ENCODE data around the gene CDKL2.
A peak's percentile ranks its signal among the peaks of the same experiment; 100 is the strongest.
"Not testable (repeated sequence)": the region's sequence is repeated elsewhere in the genome, so short reads cannot be mapped to it uniquely, and the experiment has no call there.

The CDKL2 gene
- 0.48 to 1.3 reads per million in 2 donors for total RNA-seq

DNA sequence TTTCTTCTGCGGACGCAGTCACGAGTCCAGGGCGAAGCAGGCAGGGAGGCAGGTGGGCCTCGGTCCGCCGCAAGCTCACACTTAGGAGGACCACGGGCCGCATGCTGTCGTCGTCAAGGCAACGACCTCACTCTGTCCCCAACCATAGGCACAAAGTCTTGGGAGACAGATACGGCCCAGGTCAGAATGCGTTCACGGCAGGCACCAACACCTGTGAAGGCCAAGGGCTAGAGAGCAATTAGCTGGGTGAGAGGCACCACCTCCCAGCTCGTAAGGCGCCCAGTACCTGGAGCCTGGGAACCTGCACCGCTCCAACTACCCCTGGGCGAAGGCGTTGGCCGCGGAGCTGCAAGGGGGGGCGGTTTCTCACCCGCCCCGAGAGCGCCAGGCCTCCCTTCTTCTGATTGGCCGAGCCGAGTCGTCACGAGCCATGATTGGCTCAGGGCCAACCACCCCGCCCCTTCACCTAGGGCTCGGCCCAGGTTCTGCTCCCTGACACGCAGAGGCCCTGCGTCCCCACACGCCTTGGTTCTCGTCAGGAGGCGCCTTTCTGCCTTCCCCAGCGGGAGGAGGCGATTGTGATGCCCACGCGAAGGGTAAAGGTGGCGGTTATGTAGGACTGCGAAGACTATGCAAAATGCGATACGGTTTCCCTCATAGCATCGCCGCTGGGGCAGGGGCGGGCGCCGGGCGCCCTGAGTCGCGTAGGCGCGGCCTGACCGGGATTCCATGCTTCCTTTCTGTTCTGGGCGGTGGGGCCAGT lies at the start of gene CDKL2:
Gene CDKL2 (minus strand): TSS at position 355 of the 763 bp plus-strand sequence. CDS start 4,540 bp downstream, outside the sequence.
- peak; percentile 91 for DNase-seq

DNA sequence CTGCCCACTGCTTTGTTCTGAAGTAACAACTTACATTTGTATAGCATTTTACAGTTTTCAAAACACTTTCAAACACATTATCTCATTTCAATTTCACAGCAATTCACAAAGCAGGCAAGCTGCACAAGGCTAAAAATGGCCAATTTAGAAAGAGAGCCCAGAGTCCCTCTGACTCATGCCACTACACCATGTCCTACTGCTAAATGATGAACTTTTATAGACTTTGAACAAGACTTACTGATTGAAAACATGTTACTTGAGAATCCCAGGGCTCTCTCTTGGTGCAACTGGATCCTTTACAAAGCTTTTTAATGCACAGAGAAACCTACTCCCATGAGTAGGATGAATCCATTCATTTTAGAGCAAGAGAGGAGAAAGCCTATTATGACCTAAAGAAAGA lies 48.6 kb upstream of the CDKL2 start:
- no peak for DNase-seq

- DNase-seq = no peak
These were observed 48.1 kb upstream of the CDKL2 start for GRCh38 chr4:75678473-75678872.

DNA sequence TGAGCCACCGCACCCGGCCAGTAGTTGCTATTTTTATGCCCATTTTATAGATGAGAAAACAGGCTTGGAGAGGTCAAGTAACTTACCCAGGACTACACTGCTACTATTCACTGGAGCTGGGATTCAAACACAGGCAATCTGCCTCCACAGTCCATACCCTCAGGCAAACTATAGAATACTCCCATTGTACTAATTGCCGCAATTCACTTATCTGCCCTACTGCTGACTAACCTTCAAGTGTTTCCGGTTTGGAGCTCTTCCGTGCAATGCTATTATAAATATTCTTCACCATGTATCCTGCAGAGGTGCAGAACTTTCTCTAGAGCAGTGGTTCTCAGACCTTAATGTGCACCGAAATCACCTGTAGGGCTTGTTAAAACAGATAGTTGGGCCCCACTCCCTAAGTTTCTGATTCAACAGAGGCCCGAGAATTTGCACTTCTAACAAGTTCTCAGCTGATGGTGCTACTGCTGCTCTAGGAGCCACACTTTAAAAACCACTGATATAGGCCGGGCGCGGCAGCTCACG lies 44.7 kb upstream of the CDKL2 start:
- DNase-seq = no peak

GRCh38 chr4:75673959-75674328 lies 43.6 kb upstream of the CDKL2 start:
- DNase-seq = no peak

- peak; percentile 94 for DNase-seq
These were observed 43.0 kb upstream of the CDKL2 start, which contains the start of gene G3BP2 for GRCh38 chr4:75673027-75673958. Gene G3BP2, minus strand, starts transcription at chr4:75673411. Its CDS starts 11,386 bp downstream, at chr4:75662025.

DNA sequence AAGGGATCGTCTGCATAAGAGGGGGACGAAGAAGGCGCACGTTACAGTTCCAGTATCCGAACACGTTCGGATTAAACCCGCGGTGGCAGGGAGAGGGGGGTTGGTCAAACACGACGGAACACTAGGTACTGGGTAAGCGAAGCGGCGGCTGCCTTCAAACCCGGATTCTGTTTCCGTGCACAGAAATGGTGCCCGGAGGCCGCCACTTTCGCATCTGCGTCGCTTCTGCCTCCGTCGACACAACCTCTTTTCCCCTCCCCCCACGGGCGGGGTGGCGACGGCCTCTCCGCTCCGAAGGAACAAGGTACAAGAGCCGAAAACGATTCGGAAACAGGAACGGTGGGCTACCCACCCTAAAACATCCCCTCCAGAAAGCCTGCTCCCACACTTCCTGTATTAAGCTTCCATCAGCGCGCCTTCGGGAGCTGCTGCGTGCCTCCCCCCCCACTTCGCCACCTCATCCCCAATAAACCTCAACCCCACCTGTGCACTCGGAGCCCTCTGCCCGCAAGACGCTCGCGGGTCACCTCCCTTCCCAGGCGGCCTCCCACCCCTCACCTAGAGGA lies 42.2 kb upstream of the CDKL2 start:
- DNase-seq = peak; percentile 72

- no peak for DNase-seq
These were observed 41.6 kb upstream of the CDKL2 start for GRCh38 chr4:75671802-75672421.

- DNase-seq = no peak
These were observed 38.3 kb upstream of the CDKL2 start for GRCh38 chr4:75668596-75668995.

GRCh38 chr4:75667636-75668035 lies 37.3 kb upstream of the CDKL2 start:
- not testable (repeated sequence) for DNase-seq

- DNase-seq = no peak
These were observed 36.0 kb upstream of the CDKL2 start for GRCh38 chr4:75666299-75666698.

GRCh38 chr4:75664604-75665003 lies 34.3 kb upstream of the CDKL2 start:
- DNase-seq = not testable (repeated sequence)

DNA sequence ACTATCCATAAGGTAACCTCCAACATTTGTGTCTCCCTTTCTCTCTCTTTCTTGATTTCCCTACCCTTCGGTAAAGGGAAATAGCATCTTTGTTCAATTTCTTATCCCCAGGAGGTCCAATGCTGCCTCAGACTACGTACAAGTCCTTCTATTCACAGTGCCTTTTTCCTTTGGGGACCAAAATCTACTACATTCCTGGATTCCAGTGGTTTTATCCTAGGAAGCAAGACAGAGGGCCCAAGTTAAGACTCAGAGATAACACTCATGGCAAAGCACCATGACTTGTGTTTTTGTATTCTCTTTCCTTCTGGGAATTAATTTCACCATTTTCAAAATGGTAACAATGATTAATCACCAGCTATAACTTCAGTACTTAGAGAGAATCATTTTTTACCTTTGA lies 32.3 kb upstream of the CDKL2 start:
- DNase-seq = no peak

GRCh38 chr4:75660491-75660890 lies 30.2 kb upstream of the CDKL2 start:
- no peak for DNase-seq

- no peak for DNase-seq
These were observed 29.2 kb upstream of the CDKL2 start for GRCh38 chr4:75659512-75660031.

DNA sequence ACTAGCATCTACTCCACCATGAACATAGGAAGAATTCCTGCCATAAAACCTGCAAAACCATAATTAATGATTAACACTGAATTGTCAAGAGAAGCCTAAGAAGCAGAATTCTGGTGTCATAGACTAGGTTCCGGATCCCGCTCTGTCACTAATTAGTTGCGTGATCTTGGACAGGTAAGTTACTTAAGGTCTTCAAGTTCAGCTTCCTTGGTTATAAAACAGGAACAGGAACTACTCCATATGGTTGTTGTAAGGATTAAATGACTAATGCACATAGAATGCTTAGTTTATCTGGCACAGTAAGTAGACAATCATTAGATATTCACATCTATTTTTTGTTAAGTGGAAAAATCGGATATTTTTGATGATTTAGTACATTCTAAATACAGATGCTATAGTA lies 28.5 kb upstream of the CDKL2 start:
- no peak for DNase-seq

- no peak for DNase-seq
These were observed 25.2 kb upstream of the CDKL2 start for GRCh38 chr4:75655562-75655961.

DNA sequence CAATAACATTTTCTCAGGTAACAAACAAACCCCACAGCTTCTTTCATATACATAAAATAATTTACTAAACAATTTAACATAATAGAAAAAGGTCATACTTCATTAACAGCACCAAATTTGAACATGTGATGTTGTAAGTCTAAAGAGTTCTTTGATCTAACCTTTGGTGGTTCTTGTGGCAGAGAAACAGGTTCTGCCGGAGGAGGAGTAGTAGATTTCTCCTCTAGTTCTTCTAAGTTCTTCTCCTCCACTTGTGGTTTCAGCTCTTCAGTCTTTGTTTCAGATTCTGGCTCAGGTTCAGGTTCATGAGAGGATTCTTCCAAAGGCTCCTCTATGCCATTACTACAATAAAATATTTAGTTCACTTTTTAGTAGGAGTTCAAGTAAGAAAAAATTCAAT lies 24.6 kb upstream of the CDKL2 start:
- no peak for DNase-seq

DNA sequence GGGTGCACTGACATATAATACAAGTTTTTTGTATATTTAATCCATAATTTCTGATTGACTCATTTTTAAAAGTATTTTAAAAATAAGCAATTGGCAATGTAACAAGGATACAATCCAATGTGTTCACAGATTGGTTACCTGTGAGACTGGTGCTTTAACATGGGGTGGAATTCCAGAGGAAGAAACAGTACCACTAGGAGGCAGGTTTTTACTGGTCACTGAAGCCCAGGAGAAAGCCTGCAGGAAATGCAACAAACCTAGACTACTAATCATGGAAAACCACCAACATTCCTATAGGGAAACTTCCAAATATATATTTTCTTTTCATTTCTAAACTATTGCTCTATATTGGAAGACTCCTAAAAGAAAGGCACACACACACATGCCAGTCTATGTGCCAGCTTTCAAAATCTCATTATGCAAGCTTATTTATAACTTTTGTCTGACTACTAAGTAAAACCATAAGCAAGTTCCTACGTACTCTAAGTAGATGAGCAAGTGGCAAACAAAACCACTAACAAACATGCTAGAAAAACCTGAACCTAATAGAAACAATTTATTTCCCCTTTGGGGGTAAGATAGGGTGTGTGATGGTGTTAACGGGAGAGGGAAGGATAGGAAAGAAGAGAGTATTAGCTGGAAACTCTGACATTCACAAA lies 23.6 kb upstream of the CDKL2 start:
- no peak for DNase-seq

GRCh38 chr4:75644095-75644494 lies 13.8 kb upstream of the CDKL2 start:
- DNase-seq = no peak

- DNase-seq = no peak
These were observed 13.3 kb upstream of the CDKL2 start for GRCh38 chr4:75643651-75644050.

All from T-helper 9 cell (primary cell).